Stimulated activated CD8-positive, alpha-beta memory T cell treated with anti-CD3 and anti-CD28 coated beads, Interleukin-2, amount 100 ng/mL, for 48 hours (primary cell): ENCODE measurements around the gene AGK.

Source experiments
- DNase-seq, 2 donors: peaks; one replicate each; pipeline ENCODE4 v3.0.0-alpha.2; 2020; ENCODE audit warnings: low read depth in 2 of 2

The AGK gene

GRCh38 chr7:141704741-141705140, 153.5 kb downstream of the AGK start:
- no peak for DNase-seq
